ENCODE data around the gene DCXR. TPM values are rescaled to one million over a fixed set of nuclear protein-coding genes. Genes with fewer than 3 reads are reported as not detected.

The DCXR gene
- total RNA-seq, 2 experiments from 2014 or later: 120 to 124 TPM

GRCh38 chr17:82017612-82018151 lies 19.8 kb downstream of the DCXR start:
- CTCF ChIA-PET: interaction anchor here (1.4 to 9.0 kb wide), 2 partner anchors 12 to 58 kb away, joined by 7 to 181 read pairs; partner anchors contain the start of gene NOTUM
- Mint-ChIP-seq H3K4me3 (no peak overlapping the region), H3K27me3 (no peaks in the 10 kb centered on the region), H3K4me1 (peaks cover 11% of the 10 kb centered on the region), H3K36me3 (peaks cover 4% of the 10 kb centered on the region), H3K9me3 (ENCODE audit: low read depth) (no peaks in the 10 kb centered on the region), H3K27ac (no peak overlapping the region)
- ATAC-seq (no peak), DNase-seq (no peak)

DNA sequence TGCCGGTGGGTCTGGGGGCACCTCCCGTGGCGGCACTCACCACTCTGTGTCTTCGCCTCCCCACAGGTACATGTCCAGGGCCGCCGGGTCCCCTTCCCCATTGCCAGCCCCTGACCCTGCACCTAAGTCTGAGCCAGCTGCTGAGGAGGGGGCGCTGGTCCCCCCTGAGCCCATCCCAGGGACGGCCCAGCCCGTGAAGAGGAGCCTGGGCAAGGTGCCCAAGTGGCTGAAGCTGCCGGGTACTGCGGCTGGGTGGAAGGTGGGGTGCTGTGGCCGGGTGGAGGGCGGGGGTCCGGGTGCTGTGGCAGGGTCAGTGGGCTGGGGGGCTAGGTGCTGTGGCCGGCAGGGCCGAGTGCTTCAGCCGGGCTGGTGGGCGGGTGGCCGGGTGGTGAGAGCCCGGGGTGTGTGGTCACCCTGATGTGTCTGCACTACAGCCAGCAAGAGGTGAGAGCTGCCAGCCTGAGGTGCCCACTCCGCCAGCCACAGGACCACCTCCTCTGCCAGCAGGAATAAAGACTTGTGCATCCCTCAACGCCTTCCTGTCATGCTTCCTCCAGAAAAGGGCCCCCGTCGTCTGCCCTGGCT lies 20.5 kb downstream of the DCXR start:
- Mint-ChIP-seq H3K4me1 (peaks cover 11% of the 10 kb centered on the region), H3K9me3 (ENCODE audit: low read depth) (no peaks in the 10 kb centered on the region), H3K27me3 (no peaks in the 10 kb centered on the region), H3K36me3 (peaks cover 4% of the 10 kb centered on the region), H3K4me3 (no peak overlapping the region), H3K27ac (no peak overlapping the region)
- DNase-seq: no peak
- no peak for ATAC-seq
- CTCF ChIA-PET: interaction anchor here (9.0 kb wide), 1 partner anchor 57 kb away, joined by 181 read pairs; the partner anchor contains the start of gene NOTUM

DNA sequence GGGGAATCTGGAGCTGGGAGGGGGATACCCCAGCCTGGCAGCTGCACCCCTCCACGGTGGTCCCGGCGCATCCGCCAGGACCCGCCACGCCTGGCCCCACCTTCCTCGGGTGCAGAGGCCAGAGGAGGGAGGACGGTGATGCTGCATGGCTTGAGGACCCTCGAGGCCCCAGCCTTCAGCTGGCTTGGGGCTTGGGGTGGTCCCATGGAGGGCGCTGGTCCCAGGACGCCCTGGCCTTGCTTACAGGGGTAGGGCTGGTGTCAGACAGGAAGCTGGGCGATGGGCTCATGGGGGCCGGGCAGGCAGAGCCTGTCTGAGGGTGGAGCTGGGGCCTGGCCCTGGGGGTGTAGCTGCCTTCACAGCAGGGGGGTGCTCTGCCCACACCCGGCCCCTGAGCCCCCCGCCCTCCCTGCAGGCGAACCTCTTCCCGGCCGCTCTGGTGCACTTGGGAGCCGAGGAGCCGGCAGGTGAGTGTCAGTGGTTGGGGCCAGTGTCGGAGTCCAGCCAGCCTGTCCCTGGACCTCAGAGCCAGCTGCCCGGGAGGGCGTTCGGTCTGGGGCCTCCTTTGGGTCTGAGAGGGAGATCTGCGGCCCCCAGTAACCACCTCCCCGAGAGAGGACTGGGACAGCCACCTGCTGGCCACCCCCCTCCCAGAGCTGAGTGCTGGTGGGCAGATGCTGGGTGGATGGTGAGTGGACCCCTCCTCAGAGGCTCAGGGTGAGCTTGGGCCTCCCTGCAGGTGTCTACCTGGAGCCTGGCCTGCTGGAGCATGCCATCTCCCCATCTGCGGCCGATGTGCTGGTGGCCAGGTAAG lies 21.2 kb downstream of the DCXR start:
- CTCF ChIA-PET: interaction anchor here (9.0 kb wide), 1 partner anchor 56 kb away, joined by 181 read pairs; the partner anchor contains the start of gene NOTUM
- no peak for ATAC-seq
- Mint-ChIP-seq H3K27ac (no peak overlapping the region), H3K4me1 (peaks cover 6% of the 10 kb centered on the region), H3K36me3 (peaks cover 4% of the 10 kb centered on the region), H3K9me3 (ENCODE audit: low read depth) (no peaks in the 10 kb centered on the region), H3K4me3 (no peak overlapping the region), H3K27me3 (no peaks in the 10 kb centered on the region)
- DNase-seq: no peak

GRCh38 chr17:82015311-82015971 lies 22.1 kb downstream of the DCXR start:
- Mint-ChIP-seq H3K9me3 (ENCODE audit: low read depth) (no peaks in the 10 kb centered on the region), H3K4me1 (peaks cover 3% of the 10 kb centered on the region), H3K27me3 (no peaks in the 10 kb centered on the region), H3K27ac (no peak overlapping the region), H3K36me3 (peaks cover 4% of the 10 kb centered on the region), H3K4me3 (no peak overlapping the region)
- ATAC-seq (no peak), DNase-seq (no peak)
- CTCF ChIA-PET: interaction anchor here (9.0 kb wide), 1 partner anchor 55 kb away, joined by 181 read pairs; the partner anchor contains the start of gene NOTUM

GRCh38 chr17:82014971-82015310 lies 22.6 kb downstream of the DCXR start:
- ATAC-seq (no peak), DNase-seq (no peak)
- H3K27me3 Mint-ChIP-seq: no peaks in the 10 kb centered on the region
- H3K4me3 Mint-ChIP-seq: no peak overlapping the region
- peaks cover 1% of the 10 kb centered on the region for H3K4me1 Mint-ChIP-seq
- no peak overlapping the region for H3K27ac Mint-ChIP-seq
- H3K36me3 Mint-ChIP-seq: peaks cover 4% of the 10 kb centered on the region
- H3K9me3 Mint-ChIP-seq (ENCODE audit: low read depth): no peaks in the 10 kb centered on the region
- CTCF ChIA-PET: no interaction called here

DNA sequence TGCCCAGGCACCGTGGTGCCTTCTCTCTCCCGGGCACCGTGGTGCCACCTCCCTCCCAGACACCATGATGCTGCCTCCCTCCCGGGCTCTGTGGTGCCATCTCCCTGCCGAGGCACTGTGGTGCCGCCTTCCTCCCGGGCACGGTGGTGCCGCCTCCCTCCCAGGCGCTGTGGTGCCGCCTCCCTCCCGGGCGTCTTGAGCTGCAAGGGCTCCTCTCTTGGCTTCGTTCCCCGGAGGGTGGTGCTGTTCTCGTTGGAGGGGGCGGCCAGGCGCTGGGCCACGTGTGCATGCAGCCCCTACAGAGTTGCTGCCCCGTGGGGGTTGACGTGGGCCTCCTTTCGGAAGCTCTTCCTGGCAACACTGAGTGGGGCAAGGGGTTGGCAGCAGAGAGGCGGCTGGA lies 23.1 kb downstream of the DCXR start:
- H3K4me1 Mint-ChIP-seq: peaks cover 5% of the 10 kb centered on the region
- H3K36me3 Mint-ChIP-seq: peaks cover 4% of the 10 kb centered on the region
- DNase-seq (no peak), ATAC-seq (no peak)
- no peaks in the 10 kb centered on the region for H3K27me3 Mint-ChIP-seq
- H3K27ac Mint-ChIP-seq: no peak overlapping the region
- H3K9me3 Mint-ChIP-seq (ENCODE audit: low read depth): no peaks in the 10 kb centered on the region
- H3K4me3 Mint-ChIP-seq: no peak overlapping the region
- CTCF ChIA-PET: no interaction called here

DNA sequence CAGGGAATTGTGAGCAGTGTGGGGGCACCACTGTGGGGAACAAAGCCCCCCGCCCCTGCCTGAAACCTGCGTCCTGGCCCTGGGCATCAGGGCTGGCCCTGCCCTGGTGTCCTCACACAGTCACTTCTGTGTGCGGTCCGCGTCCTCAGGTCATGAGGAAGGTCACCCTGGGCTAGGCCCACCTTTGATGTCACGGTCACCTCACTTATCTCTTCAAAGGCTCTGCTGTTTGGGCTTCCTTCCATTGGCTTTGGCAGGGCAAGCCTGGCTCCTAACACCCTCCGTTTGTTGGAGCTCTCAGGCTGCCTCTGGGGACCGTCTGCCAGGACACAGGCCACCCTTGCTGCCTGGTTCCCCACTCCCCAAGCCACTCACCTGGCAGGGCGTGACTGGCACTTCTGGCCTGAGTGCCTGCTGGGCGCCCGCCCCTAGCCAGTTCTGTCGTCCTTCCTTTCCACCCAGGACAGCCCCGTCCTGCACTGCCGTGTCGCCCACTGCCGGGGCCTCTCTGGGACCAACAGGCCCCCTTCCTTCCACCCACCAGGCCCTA lies 23.6 kb downstream of the DCXR start:
- DNase-seq (no peak), ATAC-seq (no peak)
- H3K9me3 Mint-ChIP-seq (ENCODE audit: low read depth): no peaks in the 10 kb centered on the region
- H3K4me3 Mint-ChIP-seq: no peak overlapping the region
- CTCF ChIA-PET: interaction anchor here (2.9 kb wide), 1 partner anchor 54 kb away, joined by 10 read pairs; no protein-coding TSS in a partner anchor
- H3K27ac Mint-ChIP-seq: no peak overlapping the region
- no peaks in the 10 kb centered on the region for H3K27me3 Mint-ChIP-seq
- H3K4me1 Mint-ChIP-seq: peaks cover 7% of the 10 kb centered on the region
- peaks cover 4% of the 10 kb centered on the region for H3K36me3 Mint-ChIP-seq

DNA sequence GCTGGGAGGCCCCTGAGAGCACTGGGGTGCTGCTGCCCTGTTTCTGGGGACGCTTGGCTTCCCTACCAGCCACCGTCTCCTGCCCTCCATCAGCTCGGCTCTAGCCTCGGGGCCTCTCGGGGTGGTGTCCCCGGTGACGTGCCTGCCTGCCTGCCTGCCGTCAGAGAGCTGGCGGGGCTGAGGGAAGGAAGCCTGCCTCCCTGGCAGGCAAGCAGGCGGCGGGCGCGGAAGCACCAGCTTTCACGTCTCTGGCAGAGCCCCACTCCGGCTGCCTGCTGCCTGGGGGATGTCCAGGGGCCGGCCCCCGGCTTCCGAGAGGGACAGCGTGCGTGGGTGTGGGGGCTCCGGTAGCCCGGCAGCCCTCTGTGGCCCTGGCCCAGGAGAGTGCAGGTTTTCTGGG lies 24.2 kb downstream of the DCXR start:
- Mint-ChIP-seq H3K36me3 (no peaks in the 10 kb centered on the region), H3K9me3 (ENCODE audit: low read depth) (no peaks in the 10 kb centered on the region), H3K4me3 (no peak overlapping the region), H3K27me3 (no peaks in the 10 kb centered on the region), H3K27ac (no peak overlapping the region), H3K4me1 (peaks cover 7% of the 10 kb centered on the region)
- DNase-seq (no peak), ATAC-seq (no peak)
- CTCF ChIA-PET: interaction anchor here (2.9 kb wide), 1 partner anchor 54 kb away, joined by 10 read pairs; no protein-coding TSS in a partner anchor

- no peak overlapping the region for H3K27ac Mint-ChIP-seq
- no peak for DNase-seq
- H3K4me1 Mint-ChIP-seq: peaks cover 7% of the 10 kb centered on the region
- no peaks in the 10 kb centered on the region for H3K27me3 Mint-ChIP-seq
- no peaks in the 10 kb centered on the region for H3K9me3 Mint-ChIP-seq (ENCODE audit: low read depth)
- CTCF ChIA-PET: interaction anchor here (1.1 to 2.9 kb wide), 2 partner anchors 9 to 53 kb away, joined by 4 to 10 read pairs; no protein-coding TSS in a partner anchor
- H3K36me3 Mint-ChIP-seq: no peaks in the 10 kb centered on the region
- no peak overlapping the region for H3K4me3 Mint-ChIP-seq
- ATAC-seq: no peak
Observed at GRCh38 chr17:82012640-82013295, 24.7 kb downstream of the DCXR start.

GRCh38 chr17:82012261-82012639 lies 25.2 kb downstream of the DCXR start:
- no peak overlapping the region for H3K27ac Mint-ChIP-seq
- H3K36me3 Mint-ChIP-seq: no peaks in the 10 kb centered on the region
- no peaks in the 10 kb centered on the region for H3K27me3 Mint-ChIP-seq
- H3K9me3 Mint-ChIP-seq (ENCODE audit: low read depth): no peaks in the 10 kb centered on the region
- no peak overlapping the region for H3K4me3 Mint-ChIP-seq
- DNase-seq: no peak
- CTCF ChIA-PET: interaction anchor here (1.1 to 2.9 kb wide), 2 partner anchors 9 to 53 kb away, joined by 4 to 10 read pairs; no protein-coding TSS in a partner anchor
- ATAC-seq: no peak
- peaks cover 7% of the 10 kb centered on the region for H3K4me1 Mint-ChIP-seq

GRCh38 chr17:82011617-82012187 lies 25.8 kb downstream of the DCXR start:
- Mint-ChIP-seq H3K27me3 (no peaks in the 10 kb centered on the region), H3K9me3 (ENCODE audit: low read depth) (no peaks in the 10 kb centered on the region), H3K4me1 (peaks cover 7% of the 10 kb centered on the region), H3K27ac (no peak overlapping the region), H3K4me3 (no peak overlapping the region), H3K36me3 (no peaks in the 10 kb centered on the region)
- no peak for DNase-seq
- CTCF ChIA-PET: interaction anchor here (1.1 to 2.9 kb wide), 2 partner anchors 10 to 52 kb away, joined by 4 to 10 read pairs; no protein-coding TSS in a partner anchor
- ATAC-seq: no peak

All from activated CD8-positive, alpha-beta memory T cell treated with anti-CD3 and anti-CD28 coated beads, Interleukin-2, amount 10 ng/mL, durations not matched to agents 7 days and 5 days (primary cell).